Chondrocyte (in vitro differentiated cells): ENCODE data around the gene OR2T34. TPM values are rescaled to one million over a fixed set of nuclear protein-coding genes. Genes with fewer than 3 reads are reported as not detected.

ENCODE experiments used
- DNase-seq: peaks from one replicate; pipeline ENCODE4 v3.0.0; 2021; ENCODE audit warnings: mixed read lengths, low spot score
- H3K27ac Mint-ChIP-seq: one replicate; pipeline ENCODE4 v1.8.0; 2021; ENCODE audit warnings: mild to moderate bottlenecking, moderate library complexity, mixed read lengths; ENCODE audit not compliant: unreplicated experiment
- H3K27me3 Mint-ChIP-seq: 2 replicates; pipeline ENCODE4 v1.8.0; 2021; ENCODE audit warnings: low read depth, mixed read lengths
- H3K36me3 Mint-ChIP-seq: 2 replicates; pipeline ENCODE4 v1.8.0; 2021; ENCODE audit warnings: low read depth, mixed read lengths
- H3K4me1 Mint-ChIP-seq: 2 replicates; pipeline ENCODE4 v1.8.0; 2021; ENCODE audit warnings: low read depth, mild to moderate bottlenecking, mixed read lengths
- H3K4me3 Mint-ChIP-seq: one replicate; pipeline ENCODE4 v1.8.0; 2021; ENCODE audit warnings: mild to moderate bottlenecking, moderate library complexity, mixed read lengths; ENCODE audit not compliant: unreplicated experiment
- H3K9me3 Mint-ChIP-seq: 2 replicates; pipeline ENCODE4 v1.8.0; 2021; ENCODE audit warnings: low read depth, mixed read lengths
- CTCF ChIP-seq: fragments of 200-600 bp; sonication (generic); IDR thresholded peaks from 2 replicates; pipeline ENCODE4 v1.5.0; 2021; ENCODE audit warnings: antibody characterized with exemption, mild to moderate bottlenecking, moderate library complexity
- total RNA-seq: library from RNA; stranded (reverse); gene quantifications from 3 replicates; pipeline ENCODE4 v1.2.1, GENCODE V29; 2021

Gene OR2T34
- total RNA-seq, 1 donor from 2014 or later, result not detected

GRCh38 chr1:248611883-248612414, 37.4 kb upstream of the OR2T34 start:
- no peak overlapping the region for H3K4me3 Mint-ChIP-seq
- H3K36me3 Mint-ChIP-seq, result no peaks in the 10 kb centered on the region

GRCh38 chr1:248610301-248610700, 35.7 kb upstream of the OR2T34 start:
- no peak for DNase-seq
- H3K9me3 Mint-ChIP-seq, result peaks cover 18% of the 10 kb centered on the region
- H3K27me3 Mint-ChIP-seq, result no peaks in the 10 kb centered on the region
- no peak overlapping the region for H3K4me3 Mint-ChIP-seq
- H3K27ac Mint-ChIP-seq, result no peak overlapping the region
- no peaks in the 10 kb centered on the region for H3K4me1 Mint-ChIP-seq
- no peak for TF ChIP-seq CTCF
- H3K36me3 Mint-ChIP-seq, result no peaks in the 10 kb centered on the region

More at GRCh38 chr1:248611883-248612414, 37.4 kb upstream of the OR2T34 start:
- Mint-ChIP-seq H3K27ac (no peak overlapping the region), H3K9me3 (peaks cover 10% of the 10 kb centered on the region), H3K27me3 (no peaks in the 10 kb centered on the region), H3K4me1 (no peaks in the 10 kb centered on the region)
- no peak for TF ChIP-seq CTCF
- no peak for DNase-seq

GRCh38 chr1:248599396-248599795, 24.8 kb upstream of the OR2T34 start:
- no peak for TF ChIP-seq CTCF
- Mint-ChIP-seq H3K27ac (no peak overlapping the region), H3K9me3 (peaks cover 36% of the 10 kb centered on the region), H3K36me3 (no peaks in the 10 kb centered on the region), H3K27me3 (no peaks in the 10 kb centered on the region), H3K4me3 (no peak overlapping the region), H3K4me1 (no peaks in the 10 kb centered on the region)
- DNase-seq, result no peak

GRCh38 chr1:248597589-248597988, 23.0 kb upstream of the OR2T34 start, which contains the start of gene OR2T10:
TSS of gene OR2T10 (minus strand) at chr1:248597700. CDS start at chr1:248593768, 3,932 bp downstream.
- Mint-ChIP-seq H3K9me3 (peaks cover 31% of the 10 kb centered on the region), H3K4me1 (no peaks in the 10 kb centered on the region), H3K27ac (no peak within 1 kb of the TSS), H3K36me3 (no peaks in the 10 kb centered on the region), H3K27me3 (no peaks in the 10 kb centered on the region), H3K4me3 (no peak within 1 kb of the TSS)
- TF ChIP-seq CTCF, result no peak
- DNase-seq, result no peak

- DNase-seq, result no peak
- Mint-ChIP-seq H3K36me3 (no peaks in the 10 kb centered on the region), H3K9me3 (peaks cover 28% of the 10 kb centered on the region), H3K4me1 (no peaks in the 10 kb centered on the region), H3K4me3 (no peak overlapping the region), H3K27me3 (no peaks in the 10 kb centered on the region), H3K27ac (no peak overlapping the region)
- TF ChIP-seq CTCF, result no peak
These were observed 22.1 kb upstream of the OR2T34 start for GRCh38 chr1:248596615-248597014.
